Lung microvascular endothelial cell (primary cell): ENCODE measurements around the gene SCARF1. TPM values are rescaled to one million over a fixed set of nuclear protein-coding genes. Genes with fewer than 3 reads are reported as not detected.
A peak's percentile ranks its signal among the peaks of the same experiment; 100 is the strongest.

Source experiments
- DNase-seq, 2 donors: peaks; one replicate each; pipeline versions ENCODE4 v3.0.0 to v3.0.0-alpha.2; 2010; ENCODE audit warnings: low read depth in 2 of 2
- total RNA-seq: library from RNA; depleted of rRNA; stranded (reverse); fragments of >200 nt; gene quantifications from 2 replicates; pipeline ENCODE4 v1.2.1, GENCODE V29; 2014

Gene SCARF1
- total RNA-seq, 1 donor from 2014 or later = 92.1 TPM

- DNase-seq = peak; percentile 96 to 98
Measured at GRCh38 chr17:1648963-1649843, 3.7 kb upstream of the SCARF1 start.

- peak; percentile 20 to 34 for DNase-seq
Measured at GRCh38 chr17:1648173-1648962, 2.8 kb upstream of the SCARF1 start.

GRCh38 chr17:1647802-1648171 lies 2.3 kb upstream of the SCARF1 start:
- no peak for DNase-seq

GRCh38 chr17:1646199-1646875 lies 805 bp upstream of the SCARF1 start:
- DNase-seq = no peak

GRCh38 chr17:1644493-1645206 lies 882 bp downstream of the SCARF1 start:
- DNase-seq = peak; percentile 50 to 80

- DNase-seq = peak; percentile 17 to 48
Measured at GRCh38 chr17:1643999-1644492, 1.5 kb downstream of the SCARF1 start.

GRCh38 chr17:1643293-1643998 lies 2.1 kb downstream of the SCARF1 start:
- peak; percentile 32 to 64 for DNase-seq

- no peak for DNase-seq
Measured at GRCh38 chr17:1641065-1641403, 4.5 kb downstream of the SCARF1 start.

GRCh38 chr17:1640329-1641064 lies 5.0 kb downstream of the SCARF1 start:
- no peak for DNase-seq

GRCh38 chr17:1639549-1640180 lies 5.9 kb downstream of the SCARF1 start:
- no peak for DNase-seq

GRCh38 chr17:1638624-1639300 lies 6.8 kb downstream of the SCARF1 start:
- no peak for DNase-seq

GRCh38 chr17:1638171-1638590 lies 7.4 kb downstream of the SCARF1 start:
- no peak for DNase-seq

- no peak for DNase-seq
Measured at GRCh38 chr17:1636732-1637285, 8.7 kb downstream of the SCARF1 start.

GRCh38 chr17:1635675-1636465 lies 9.7 kb downstream of the SCARF1 start:
- no peak for DNase-seq

GRCh38 chr17:1634841-1635650 lies 10.5 kb downstream of the SCARF1 start:
- no peak for DNase-seq

- no peak for DNase-seq
Measured at GRCh38 chr17:1630662-1631061, 14.9 kb downstream of the SCARF1 start.
